ENCODE results near the gene RALGDS. TPM values are rescaled to one million over a fixed set of nuclear protein-coding genes. Genes with fewer than 3 reads are reported as not detected.

Gene RALGDS
- polyA plus RNA-seq, 1 donor (not counting 4 experiments of a cell fraction or from before 2014, with no cell fraction given): 22.6 TPM

- no peak overlapping the region for H2AFZ ChIP-seq (ENCODE audit: control insufficient read depth, low read length)
- no peaks in the 10 kb centered on the region for H3K9me1 ChIP-seq (ENCODE audit: control insufficient read depth, extremely low read depth, insufficient read depth, low read length)
- FAIRE-seq: no peak
- no peaks in the 10 kb centered on the region for H3K4me1 ChIP-seq (ENCODE audit: control insufficient read depth, extremely low read depth, insufficient read depth, low read length)
- H3K27ac ChIP-seq (ENCODE audit: control insufficient read depth, insufficient read depth, low read length): no peak overlapping the region
- no peaks in the 10 kb centered on the region for H3K9me3 ChIP-seq (ENCODE audit: control insufficient read depth, low read depth, low read length)
- peaks cover 44 to 48% of the 10 kb centered on the region in 2 experiments for H3K36me3 ChIP-seq (ENCODE audit: control insufficient read depth in 2 of 2, extremely low read depth in 1 of 2, insufficient read depth in 2 of 2, low read length in 2 of 2)
- H3K9ac ChIP-seq (ENCODE audit: control insufficient read depth, extremely low read depth, insufficient read depth, low read length): no peak overlapping the region
- H3K4me2 ChIP-seq (ENCODE audit: control insufficient read depth, extremely low read depth, insufficient read depth, low read depth, low read length): no peak overlapping the region
- dilution Hi-C loops (cut with MboI; ENCODE audit: extremely low pct_ligation_motif_present, low sequenced_read_pairs): no loop called here
- H4K20me1 ChIP-seq (ENCODE audit: control insufficient read depth, extremely low read depth, insufficient read depth, low read length): no peaks in the 10 kb centered on the region
- no peak overlapping the region for H3K4me3 ChIP-seq (ENCODE audit: control insufficient read depth in 2 of 3, extremely low read depth in 1 of 3, insufficient read depth in 2 of 3, low read depth in 1 of 3, low read length in 3 of 3)
- no peak for DNase-seq (ENCODE audit: low read depth, low spot score)
- TF ChIP-seq, protein P1, sequence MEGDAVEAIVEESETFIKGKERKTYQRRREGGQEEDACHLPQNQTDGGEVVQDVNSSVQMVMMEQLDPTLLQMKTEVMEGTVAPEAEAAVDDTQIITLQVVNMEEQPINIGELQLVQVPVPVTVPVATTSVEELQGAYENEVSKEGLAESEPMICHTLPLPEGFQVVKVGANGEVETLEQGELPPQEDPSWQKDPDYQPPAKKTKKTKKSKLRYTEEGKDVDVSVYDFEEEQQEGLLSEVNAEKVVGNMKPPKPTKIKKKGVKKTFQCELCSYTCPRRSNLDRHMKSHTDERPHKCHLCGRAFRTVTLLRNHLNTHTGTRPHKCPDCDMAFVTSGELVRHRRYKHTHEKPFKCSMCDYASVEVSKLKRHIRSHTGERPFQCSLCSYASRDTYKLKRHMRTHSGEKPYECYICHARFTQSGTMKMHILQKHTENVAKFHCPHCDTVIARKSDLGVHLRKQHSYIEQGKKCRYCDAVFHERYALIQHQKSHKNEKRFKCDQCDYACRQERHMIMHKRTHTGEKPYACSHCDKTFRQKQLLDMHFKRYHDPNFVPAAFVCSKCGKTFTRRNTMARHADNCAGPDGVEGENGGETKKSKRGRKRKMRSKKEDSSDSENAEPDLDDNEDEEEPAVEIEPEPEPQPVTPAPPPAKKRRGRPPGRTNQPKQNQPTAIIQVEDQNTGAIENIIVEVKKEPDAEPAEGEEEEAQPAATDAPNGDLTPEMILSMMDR (optimal IDR thresholded peaks at IDR 0.05 in 1 of 3, IDR thresholded peaks at IDR 0.05 in 1 of 3, conservative IDR thresholded peaks at IDR 0.05 in 1 of 3; ENCODE audit: extremely low read depth in 1 of 3, insufficient read depth in 2 of 3, low read length in 3 of 3): no peak
- TF ChIP-seq EZH2 (IDR thresholded peaks at IDR 0.05; ENCODE audit: low read length): no peak
- no peaks in the 10 kb centered on the region for H3K27me3 ChIP-seq (ENCODE audit: control insufficient read depth, extremely low read depth, insufficient read depth, low read length)
- no peaks in the 10 kb centered on the region for H3K79me2 ChIP-seq (ENCODE audit: control insufficient read depth, insufficient read depth, low read length)
Observed at GRCh38 chr9:133098871-133099270, 22.2 kb downstream of the RALGDS start.

DNA sequence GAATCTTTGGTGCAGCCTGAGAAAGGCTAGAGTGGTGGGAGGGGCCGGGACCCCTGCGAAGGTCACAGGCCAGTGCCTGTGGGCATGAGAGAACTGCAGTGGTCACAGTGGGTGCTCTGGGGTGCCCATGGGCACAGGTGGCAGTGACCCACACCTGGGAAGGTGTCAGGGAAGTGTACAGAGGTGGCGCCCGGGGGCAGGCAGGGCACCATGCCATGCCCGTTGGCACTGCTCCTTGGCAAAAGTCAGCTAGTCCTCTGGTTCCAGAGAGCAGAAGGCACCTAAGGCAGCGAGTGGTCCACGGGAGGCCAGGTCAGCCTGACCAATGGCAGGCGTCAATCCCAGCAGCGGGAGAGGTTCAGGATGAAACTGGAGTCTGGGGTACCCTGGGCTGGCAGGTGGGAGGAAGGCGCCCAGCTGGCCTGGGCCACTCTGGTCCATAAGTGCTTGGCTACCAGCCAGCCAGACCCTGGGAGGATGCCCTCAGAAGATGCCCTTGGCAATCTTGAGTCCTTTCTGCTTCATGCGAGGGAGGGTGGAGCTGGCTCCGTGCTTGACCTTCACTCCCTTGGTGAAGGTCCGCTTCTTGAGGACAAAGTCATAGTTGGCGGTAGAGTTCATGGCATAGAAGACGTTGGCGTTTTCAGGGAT, 22.8 kb downstream of the RALGDS start:
- no peaks in the 10 kb centered on the region for H3K4me1 ChIP-seq (ENCODE audit: control insufficient read depth, extremely low read depth, insufficient read depth, low read length)
- no peaks in the 10 kb centered on the region for H4K20me1 ChIP-seq (ENCODE audit: control insufficient read depth, extremely low read depth, insufficient read depth, low read length)
- no peak overlapping the region for H3K9ac ChIP-seq (ENCODE audit: control insufficient read depth, extremely low read depth, insufficient read depth, low read length)
- no peaks in the 10 kb centered on the region for H3K27me3 ChIP-seq (ENCODE audit: control insufficient read depth, extremely low read depth, insufficient read depth, low read length)
- dilution Hi-C loops (cut with MboI; ENCODE audit: extremely low pct_ligation_motif_present, low sequenced_read_pairs): no loop called here
- no peak for TF ChIP-seq EZH2 (IDR thresholded peaks at IDR 0.05; ENCODE audit: low read length)
- TF ChIP-seq, protein P1 (optimal IDR thresholded peaks at IDR 0.05 in 1 of 3, IDR thresholded peaks at IDR 0.05 in 1 of 3, conservative IDR thresholded peaks at IDR 0.05 in 1 of 3; ENCODE audit: extremely low read depth in 1 of 3, insufficient read depth in 2 of 3, low read length in 3 of 3): no peak
- DNase-seq (ENCODE audit: low read depth, low spot score) (no peak), FAIRE-seq (no peak)
- H2AFZ ChIP-seq (ENCODE audit: control insufficient read depth, low read length): no peak overlapping the region
- H3K4me2 ChIP-seq (ENCODE audit: control insufficient read depth, extremely low read depth, insufficient read depth, low read depth, low read length): no peak overlapping the region
- H3K9me3 ChIP-seq (ENCODE audit: control insufficient read depth, low read depth, low read length): no peaks in the 10 kb centered on the region
- H3K9me1 ChIP-seq (ENCODE audit: control insufficient read depth, extremely low read depth, insufficient read depth, low read length): no peaks in the 10 kb centered on the region
- H3K4me3 ChIP-seq (ENCODE audit: control insufficient read depth in 2 of 3, extremely low read depth in 1 of 3, insufficient read depth in 2 of 3, low read depth in 1 of 3, low read length in 3 of 3): no peak overlapping the region
- no peaks in the 10 kb centered on the region for H3K79me2 ChIP-seq (ENCODE audit: control insufficient read depth, insufficient read depth, low read length)
- peaks cover 44 to 46% of the 10 kb centered on the region in 2 experiments for H3K36me3 ChIP-seq (ENCODE audit: control insufficient read depth in 2 of 2, extremely low read depth in 1 of 2, insufficient read depth in 2 of 2, low read length in 2 of 2)
- H3K27ac ChIP-seq (ENCODE audit: control insufficient read depth, insufficient read depth, low read length): no peak overlapping the region
